ENCODE measurements around the gene ESCO1.
"Not testable (repeated sequence)": the region's sequence is repeated elsewhere in the genome, so short reads cannot be mapped to it uniquely, and the experiment has no call there.

ESCO1 gene

GRCh38 chr18:21593540-21594257 lies 6.8 kb downstream of the ESCO1 start:
- peak; percentile 20 for DNase-seq (ENCODE audit: low spot score)

GRCh38 chr18:21592361-21592760 lies 8.1 kb downstream of the ESCO1 start:
- not testable (repeated sequence) for DNase-seq (ENCODE audit: low spot score)

GRCh38 chr18:21584391-21584790 lies 16.1 kb downstream of the ESCO1 start:
- no peak for DNase-seq (ENCODE audit: low spot score)

- DNase-seq (ENCODE audit: low spot score): no peak
These were observed 24.8 kb downstream of the ESCO1 start for GRCh38 chr18:21575656-21576055.

- DNase-seq (ENCODE audit: low spot score): no peak
These were observed 28.7 kb downstream of the ESCO1 start for GRCh38 chr18:21571772-21572171.

- no peak for DNase-seq (ENCODE audit: low spot score)
These were observed 41.3 kb downstream of the ESCO1 start for GRCh38 chr18:21559195-21559594.

GRCh38 chr18:21557607-21558253 lies 42.8 kb downstream of the ESCO1 start:
- no peak for DNase-seq (ENCODE audit: low spot score)

GRCh38 chr18:21550510-21550970 lies 50.0 kb downstream of the ESCO1 start:
- DNase-seq (ENCODE audit: low spot score): no peak

- no peak for DNase-seq (ENCODE audit: low spot score)
These were observed 51.9 kb downstream of the ESCO1 start for GRCh38 chr18:21548647-21549046.

GRCh38 chr18:21546423-21546822 lies 54.1 kb downstream of the ESCO1 start:
- no peak for DNase-seq (ENCODE audit: low spot score)

GRCh38 chr18:21538230-21538629 lies 62.3 kb downstream of the ESCO1 start:
- no peak for DNase-seq (ENCODE audit: low spot score)

- no peak for DNase-seq (ENCODE audit: low spot score)
These were observed 66.2 kb downstream of the ESCO1 start for GRCh38 chr18:21534327-21534726.

GRCh38 chr18:21526463-21526862 lies 74.0 kb downstream of the ESCO1 start:
- DNase-seq (ENCODE audit: low spot score): no peak

GRCh38 chr18:21525916-21526315 lies 74.6 kb downstream of the ESCO1 start:
- no peak for DNase-seq (ENCODE audit: low spot score)

GRCh38 chr18:21522530-21522929 lies 78.0 kb downstream of the ESCO1 start:
- no peak for DNase-seq (ENCODE audit: low spot score)

GRCh38 chr18:21513741-21514140 lies 86.8 kb downstream of the ESCO1 start:
- no peak for DNase-seq (ENCODE audit: low spot score)

- no peak for DNase-seq (ENCODE audit: low spot score)
These were observed 87.2 kb downstream of the ESCO1 start for GRCh38 chr18:21513292-21513691.

- no peak for DNase-seq (ENCODE audit: low spot score)
These were observed 91.4 kb downstream of the ESCO1 start for GRCh38 chr18:21509062-21509461.

GRCh38 chr18:21507913-21508701 lies 92.4 kb downstream of the ESCO1 start:
- DNase-seq (ENCODE audit: low spot score): no peak

GRCh38 chr18:21502661-21503060 lies 97.8 kb downstream of the ESCO1 start:
- no peak for DNase-seq (ENCODE audit: low spot score)

- DNase-seq (ENCODE audit: low spot score): no peak
These were observed 100.5 kb downstream of the ESCO1 start for GRCh38 chr18:21499997-21500396.

- no peak for DNase-seq (ENCODE audit: low spot score)
These were observed 104.1 kb downstream of the ESCO1 start for GRCh38 chr18:21496277-21496835.

- DNase-seq (ENCODE audit: low spot score): no peak
These were observed 109.8 kb downstream of the ESCO1 start for GRCh38 chr18:21490748-21491147.

Measured in RKO (cell line).